ENCODE results near the gene POC1A.

- TF ChIP-seq POLR2AphosphoS5 (IDR thresholded peaks at IDR 0.05) (no peak), POLR2A (IDR thresholded peaks at IDR 0.05) (no peak)
- TF ChIP-seq, protein P1, sequence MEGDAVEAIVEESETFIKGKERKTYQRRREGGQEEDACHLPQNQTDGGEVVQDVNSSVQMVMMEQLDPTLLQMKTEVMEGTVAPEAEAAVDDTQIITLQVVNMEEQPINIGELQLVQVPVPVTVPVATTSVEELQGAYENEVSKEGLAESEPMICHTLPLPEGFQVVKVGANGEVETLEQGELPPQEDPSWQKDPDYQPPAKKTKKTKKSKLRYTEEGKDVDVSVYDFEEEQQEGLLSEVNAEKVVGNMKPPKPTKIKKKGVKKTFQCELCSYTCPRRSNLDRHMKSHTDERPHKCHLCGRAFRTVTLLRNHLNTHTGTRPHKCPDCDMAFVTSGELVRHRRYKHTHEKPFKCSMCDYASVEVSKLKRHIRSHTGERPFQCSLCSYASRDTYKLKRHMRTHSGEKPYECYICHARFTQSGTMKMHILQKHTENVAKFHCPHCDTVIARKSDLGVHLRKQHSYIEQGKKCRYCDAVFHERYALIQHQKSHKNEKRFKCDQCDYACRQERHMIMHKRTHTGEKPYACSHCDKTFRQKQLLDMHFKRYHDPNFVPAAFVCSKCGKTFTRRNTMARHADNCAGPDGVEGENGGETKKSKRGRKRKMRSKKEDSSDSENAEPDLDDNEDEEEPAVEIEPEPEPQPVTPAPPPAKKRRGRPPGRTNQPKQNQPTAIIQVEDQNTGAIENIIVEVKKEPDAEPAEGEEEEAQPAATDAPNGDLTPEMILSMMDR (IDR thresholded peaks at IDR 0.05) = no peak
Observed at GRCh38 chr3:52082951-52083350, 71.3 kb downstream of the POC1A start.
